Sigmoid colon (tissue), 7 donors: ENCODE results near the gene PGP. TPM values are rescaled to one million over a fixed set of nuclear protein-coding genes. Genes with fewer than 3 reads are reported as not detected.

Experiments
- DNase-seq: peaks from one replicate; pipeline ENCODE4 v3.0.0-alpha.2; 2019
- H3K27ac ChIP-seq, 4 donors: fragments of 200-600 bp; sonication (generic); one replicate each; pipeline ENCODE4 v1.5.1; 2016 to 2019; ENCODE audit warnings: mild to moderate bottlenecking in 1 of 4
- H3K27me3 ChIP-seq, 3 donors: fragments of 200-600 bp; sonication (generic); one replicate each; pipeline ENCODE4 v1.5.1; 2019; ENCODE audit warnings: mild to moderate bottlenecking in 1 of 3
- H3K36me3 ChIP-seq, 4 donors: fragments of 200-600 bp; sonication (generic); one replicate each; pipeline ENCODE4 v1.5.1; 2016 to 2019
- H3K4me1 ChIP-seq, 4 donors: fragments of 200-600 bp; sonication (generic); one replicate each; pipeline ENCODE4 v1.5.1; 2017 to 2019
- H3K4me3 ChIP-seq, 4 donors: fragments of 200-600 bp; sonication (generic); one replicate each; pipeline ENCODE4 v1.5.1; 2017 to 2019; ENCODE audit warnings: mild to moderate bottlenecking in 2 of 4, moderate library complexity in 1 of 4
- H3K9me3 ChIP-seq, 4 donors: fragments of 200-600 bp in 3 of 4; sonication (generic) in 3 of 4; one replicate each; pipeline versions ENCODE4 v1.5.1 to v1.6.1; 2013 to 2019
- CTCF ChIP-seq, 4 experiments: fragments of 450-650 bp in 3 of 4; fragments of 200-600 bp in 1 of 4; IDR thresholded peaks; one replicate each; pipeline ENCODE4 v1.5.1; 2016 to 2019; ENCODE audit warnings: antibody characterized with exemption in 4 of 4, mild to moderate bottlenecking in 3 of 4, moderate library complexity in 2 of 4
- EP300 ChIP-seq, 4 donors: sonication (generic); formaldehyde crosslinking; IDR thresholded peaks; one replicate each; pipeline ENCODE4 v1.6.1; 2017; ENCODE audit warnings: antibody characterized with exemption in 4 of 4
- POLR2A ChIP-seq, 2 donors: fragments of 450-650 bp; IDR thresholded peaks; one replicate each; pipeline ENCODE4 v1.6.1; 2016; ENCODE audit warnings: antibody characterized with exemption in 2 of 2, mild to moderate bottlenecking in 2 of 2, moderate library complexity in 2 of 2
- POLR2AphosphoS5 ChIP-seq, 4 donors: sonication (generic); formaldehyde crosslinking; IDR thresholded peaks; one replicate each; pipeline ENCODE4 v1.6.1; 2017; ENCODE audit warnings: antibody characterized with exemption in 4 of 4
- WGBS, 2 donors: extraction: QIAGEN DNeasy Blood & Tissue Kit; methylation state at CpG; one replicate each; pipeline ENCODE4 v1.1.7; 2013; 5-methylcytosine and 5-hydroxymethylcytosine counted together
- intact Hi-C: fragments of 100-400 bp; cut with DNase I; formaldehyde crosslinking; loops from one replicate; pipeline ENCODE4 v1.15.1; 2023
- polyA plus RNA-seq, 3 donors: library from polyadenylated mRNA; stranded (reverse); fragments of 200-250 nt; gene quantifications; one replicate each; pipeline ENCODE4 v1.2.3, GENCODE V29; 2013
- total RNA-seq, 4 donors: library from RNA; depleted of rRNA; stranded (reverse); fragments of >200 nt; gene quantifications; one replicate each; pipeline ENCODE4 v1.1.0, GENCODE V29; 2016
- donor health status: healthy with polysubstance abuse.
- donor health status: Bipolar disorder and iron deficiency.
- donor health status: healthy.

Gene PGP
- total and polyA plus RNA-seq, 7 donors, result 6.0 to 20.2 (median 10.3) TPM

GRCh38 chr16:2231016-2231931, 16.6 kb upstream of the PGP start:
- DNase-seq, result no peak
- no peaks in the 10 kb centered on the region for H3K9me3 ChIP-seq
- intact Hi-C loops, result no loop called here
- H3K4me3 ChIP-seq, result no peak overlapping the region
- no peak overlapping the region for H3K27ac ChIP-seq
- WGBS, 2 donors, result 91% methylated on average over 29 of the region's 29 CpGs
- peaks cover 0 to 14% (median 12%) of the 10 kb centered on the region in 4 donors for H3K4me1 ChIP-seq
- TF ChIP-seq POLR2A (IDR thresholded peaks at IDR 0.05), result no peak
- TF ChIP-seq POLR2AphosphoS5 (IDR thresholded peaks at IDR 0.05), result no peak
- no peak for TF ChIP-seq CTCF (IDR thresholded peaks at IDR 0.05)
- no peak for TF ChIP-seq EP300 (IDR thresholded peaks at IDR 0.05)
- H3K27me3 ChIP-seq, result peaks cover under 1 to 32% (median 6%) of the 10 kb centered on the region in 3 donors
- H3K36me3 ChIP-seq, result peaks cover 67 to 91% (median 75%) of the 10 kb centered on the region in 4 donors

- no peak for DNase-seq
- Histone ChIP-seq H3K9me3 (no peaks in the 10 kb centered on the region), H3K4me3 (no peak overlapping the region), H3K27ac (no peak overlapping the region), H3K36me3 (peaks cover 62 to 84% (median 70%) of the 10 kb centered on the region in 4 donors), H3K4me1 (peaks cover 0 to 13% (median 11%) of the 10 kb centered on the region in 4 donors), H3K27me3 (peaks cover 0 to 23% (median 0%) of the 10 kb centered on the region in 3 donors)
- intact Hi-C loops, result no loop called here
- TF ChIP-seq POLR2A (IDR thresholded peaks at IDR 0.05) (no peak), CTCF (IDR thresholded peaks at IDR 0.05) (no peak), EP300 (IDR thresholded peaks at IDR 0.05) (no peak)
- 92% methylated on average over 13 of the region's 13 CpGs for WGBS, 2 donors
These were observed 15.7 kb upstream of the PGP start for GRCh38 chr16:2230376-2230775.

GRCh38 chr16:2229632-2230250, 15.1 kb upstream of the PGP start:
- Histone ChIP-seq H3K9me3 (no peaks in the 10 kb centered on the region), H3K27me3 (peaks cover 0 to 18% (median 0%) of the 10 kb centered on the region in 3 donors), H3K4me3 (no peak overlapping the region), H3K4me1 (peaks cover 0 to 20% (median 17%) of the 10 kb centered on the region in 4 donors), H3K27ac (no peak overlapping the region), H3K36me3 (peaks cover 55 to 78% (median 64%) of the 10 kb centered on the region in 4 donors)
- WGBS, 2 donors, result 94 to 95% methylated on average over 23 of the region's 23 CpGs
- TF ChIP-seq POLR2A (IDR thresholded peaks at IDR 0.05) (no peak), CTCF (IDR thresholded peaks at IDR 0.05) (no peak), EP300 (IDR thresholded peaks at IDR 0.05) (no peak), POLR2AphosphoS5 (IDR thresholded peaks at IDR 0.05) (no peak)
- no peak for DNase-seq
- intact Hi-C loops, result no loop called here

GRCh38 chr16:2229091-2229490, 14.5 kb upstream of the PGP start:
- Histone ChIP-seq H3K27me3 (peaks cover 0 to 11% (median 0%) of the 10 kb centered on the region in 3 donors), H3K36me3 (peaks cover 49 to 71% (median 57%) of the 10 kb centered on the region in 4 donors), H3K4me3 (no peak overlapping the region), H3K27ac (no peak overlapping the region), H3K9me3 (no peaks in the 10 kb centered on the region), H3K4me1 (peaks cover 0 to 26% (median 24%) of the 10 kb centered on the region in 4 donors)
- no peak for TF ChIP-seq POLR2AphosphoS5 (IDR thresholded peaks at IDR 0.05)
- TF ChIP-seq POLR2A (IDR thresholded peaks at IDR 0.05), result no peak
- TF ChIP-seq CTCF (IDR thresholded peaks at IDR 0.05), result no peak
- TF ChIP-seq EP300 (IDR thresholded peaks at IDR 0.05), result no peak
- intact Hi-C loops, result no loop called here
- DNase-seq, result no peak
- WGBS, 2 donors, result 90 to 93% methylated on average over 12 of the region's 12 CpGs
